GM23338 (cell line): ENCODE results near the gene COA8.

ENCODE experiments used
- CTCF ChIP-seq, 2 experiments: fragments of 200-600 bp in 1 of 2; sonication (generic) in 1 of 2; conservative IDR thresholded peaks; 2 replicates each; pipeline versions ENCODE4 v1.5.1 to v1.6.1; 2016 to 2017; ENCODE audit warnings: antibody characterized with exemption in 2 of 2, low read depth in 2 of 2, mild to moderate bottlenecking in 2 of 2, moderate library complexity in 1 of 2
- EZH2 ChIP-seq: fragments of 200-600 bp; sonication (generic); IDR thresholded peaks from one replicate; pipeline ENCODE4 v1.8.0; 2017; ENCODE audit warnings: antibody characterized with exemption, mild to moderate bottlenecking, low read depth; ENCODE audit not compliant: unreplicated experiment
- JUNB ChIP-seq: IDR thresholded peaks from one replicate; pipeline ENCODE4 v1.6.1; 2016; ENCODE audit warnings: antibody characterized with exemption; ENCODE audit not compliant: unreplicated experiment

- TF ChIP-seq EZH2 (no peak), CTCF (conservative IDR thresholded peaks at IDR 0.05; ENCODE audit: low read depth in 2 of 2) (no peak), JUNB (no peak)
Observed at GRCh38 chr14:103521951-103522563, 40.7 kb upstream of the COA8 start.
